CD4-positive, alpha-beta T cell treated with Interferon alpha-2 for 1 hour (primary cell): Measurements from ENCODE around the gene C16orf89.

Source experiments
- DNase-seq, 2 donors: peaks; one replicate each; pipeline ENCODE4 v3.0.0-alpha.2; 2020 to 2022

The C16orf89 gene

DNA sequence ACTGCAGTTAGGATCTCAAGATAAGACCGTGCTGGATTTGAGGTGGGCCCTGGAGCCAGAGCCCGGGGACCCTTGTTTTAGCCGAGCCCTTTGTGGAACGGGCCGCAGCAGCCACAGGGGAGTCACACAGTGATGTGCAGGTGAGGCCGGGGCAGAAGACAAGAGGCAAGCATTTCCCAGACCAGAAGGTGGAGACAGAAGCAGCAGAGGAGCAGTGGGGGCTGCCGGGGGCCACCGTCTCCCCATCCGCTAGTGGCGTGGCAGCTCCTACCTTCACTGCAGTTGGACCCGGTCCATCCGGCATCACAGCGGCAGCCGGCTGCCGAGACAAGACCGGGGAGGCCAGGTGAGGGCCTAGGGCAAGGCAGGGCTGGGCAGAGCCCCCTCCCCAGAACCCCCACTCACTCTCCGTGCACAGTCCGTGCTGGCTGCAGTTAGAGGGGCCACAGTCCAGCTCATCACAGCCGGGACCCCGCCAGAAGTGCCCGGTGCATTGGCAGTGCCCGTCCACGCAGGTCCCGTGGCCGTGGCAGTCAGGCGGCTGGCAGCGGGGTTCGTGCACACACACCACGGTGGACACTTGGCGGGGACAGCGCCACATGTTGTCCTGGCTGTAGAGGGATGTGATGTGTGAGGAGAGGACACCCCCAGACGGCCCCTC lies 38.1 kb downstream of the C16orf89 start:
- no peak for DNase-seq

DNA sequence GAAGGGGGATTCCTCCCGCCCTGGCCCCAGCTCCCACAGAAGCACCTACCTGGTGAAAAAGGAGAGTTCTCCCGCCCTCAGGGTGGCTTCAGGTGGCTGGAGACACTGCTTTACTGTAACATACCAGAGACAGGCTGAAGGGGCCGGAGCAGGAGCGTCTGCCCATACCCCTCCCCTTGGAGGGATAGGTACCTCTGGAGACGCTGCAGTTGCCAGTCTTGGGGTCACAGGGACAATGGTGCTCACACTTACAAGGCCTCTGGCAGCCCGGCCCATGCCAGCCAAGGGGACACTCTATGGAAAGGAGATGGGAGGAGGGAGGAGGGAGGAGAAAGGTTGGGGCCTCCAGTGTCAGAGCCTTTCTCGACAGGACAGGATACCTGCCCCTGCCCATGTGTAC lies 38.7 kb downstream of the C16orf89 start:
- no peak for DNase-seq

DNA sequence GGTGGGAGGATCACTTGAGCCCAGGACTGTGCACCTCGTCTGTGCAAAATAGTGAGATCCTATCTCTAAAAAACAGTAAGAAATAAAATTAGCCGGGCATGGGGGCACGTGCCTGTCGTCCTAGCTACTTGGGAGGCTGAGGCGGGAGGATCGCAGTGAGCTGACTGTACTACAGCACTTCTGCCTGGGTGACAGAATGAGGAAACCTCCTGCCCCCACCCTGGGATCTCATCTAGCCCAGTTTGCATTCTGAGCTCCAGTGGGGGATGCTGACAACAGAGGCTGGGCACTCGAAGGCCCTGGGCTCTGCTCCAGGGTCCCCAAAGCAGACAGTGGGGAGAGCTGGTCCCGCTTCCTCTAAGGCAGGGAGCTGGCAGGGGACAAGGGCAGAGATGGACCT lies 39.1 kb downstream of the C16orf89 start:
- no peak for DNase-seq

DNA sequence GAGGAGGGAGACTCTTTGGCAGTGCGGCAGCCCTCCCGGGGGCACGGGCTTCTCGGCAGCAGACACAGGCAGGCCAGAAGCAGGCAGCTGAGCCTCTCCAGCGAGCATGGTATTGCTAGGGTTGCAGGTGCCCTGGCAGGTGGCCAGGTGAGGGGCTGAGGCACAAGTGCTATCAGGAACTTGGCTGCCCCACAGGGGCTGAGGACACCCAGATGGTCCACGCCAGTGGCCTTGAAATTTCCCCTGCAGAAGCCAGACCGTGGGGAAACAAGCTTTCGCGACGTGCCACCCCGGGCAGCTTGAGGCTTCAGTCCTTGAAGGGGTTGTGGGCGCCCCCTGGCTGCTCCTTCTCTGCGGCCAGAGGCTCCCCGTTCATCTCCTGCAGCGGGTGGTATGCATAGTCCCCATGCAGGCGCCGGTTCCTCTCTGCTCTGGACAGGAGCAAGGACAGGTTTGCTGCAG lies 40.6 kb downstream of the C16orf89 start:
- DNase-seq, result no peak

DNA sequence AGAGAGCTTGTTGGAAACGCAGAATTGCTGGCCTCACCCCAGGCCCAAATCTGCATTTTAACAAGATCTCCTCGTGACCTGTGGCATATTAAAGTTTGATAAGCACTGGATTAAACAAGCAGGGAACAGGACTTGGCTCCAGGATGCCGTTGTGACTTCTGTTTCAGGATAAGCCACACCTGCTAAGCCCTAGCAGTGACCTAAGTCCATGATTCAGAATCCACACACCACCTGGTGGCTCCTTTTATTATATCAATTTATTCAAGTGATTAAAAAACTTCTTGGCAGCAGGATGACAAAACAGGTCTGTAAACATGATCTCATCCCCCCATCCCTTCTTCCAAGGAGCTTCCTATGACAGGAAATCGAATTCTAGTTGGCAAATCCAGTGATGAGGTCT lies 41.1 kb downstream of the C16orf89 start:
- DNase-seq, result no peak

DNA sequence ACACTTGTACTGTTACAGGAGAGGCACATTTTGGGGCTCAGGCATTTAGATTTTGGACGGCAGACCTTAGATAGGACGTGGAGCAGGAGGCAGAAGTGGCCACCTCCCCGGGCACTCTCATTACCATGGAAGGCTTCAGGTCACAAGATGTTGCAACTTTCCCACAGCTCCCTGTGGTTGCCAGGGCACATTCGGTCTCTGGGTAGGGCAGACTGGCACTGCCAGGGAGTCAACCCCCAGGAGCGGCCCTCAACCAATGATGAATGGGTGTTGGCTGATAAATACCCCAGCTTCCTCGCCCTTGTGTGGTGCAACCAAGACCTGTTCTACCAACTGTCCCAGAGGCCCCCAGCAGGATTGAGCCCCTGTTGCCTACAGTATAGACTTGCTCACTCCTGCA lies 43.2 kb downstream of the C16orf89 start:
- DNase-seq, result no peak

DNA sequence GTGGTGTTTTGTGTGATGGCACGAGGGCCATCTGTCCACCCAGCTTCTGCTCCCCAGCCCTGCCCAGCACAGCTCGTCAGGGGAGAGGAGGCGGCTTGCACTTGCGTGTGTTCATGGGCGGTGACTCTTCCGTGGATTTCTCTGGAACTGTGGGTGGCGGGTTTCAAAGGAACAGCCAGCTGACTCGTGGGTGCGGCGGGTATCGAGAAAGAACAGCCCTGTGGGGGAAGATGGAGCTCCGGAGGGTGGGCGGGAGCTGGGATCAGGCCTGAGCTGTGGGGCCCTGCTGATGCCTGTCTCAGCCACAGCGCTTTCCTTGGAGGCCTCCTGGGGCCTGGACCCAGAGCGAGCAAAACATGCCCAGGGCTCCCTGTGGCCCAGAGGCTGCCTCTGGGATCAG lies 45.2 kb downstream of the C16orf89 start:
- no peak for DNase-seq

DNA sequence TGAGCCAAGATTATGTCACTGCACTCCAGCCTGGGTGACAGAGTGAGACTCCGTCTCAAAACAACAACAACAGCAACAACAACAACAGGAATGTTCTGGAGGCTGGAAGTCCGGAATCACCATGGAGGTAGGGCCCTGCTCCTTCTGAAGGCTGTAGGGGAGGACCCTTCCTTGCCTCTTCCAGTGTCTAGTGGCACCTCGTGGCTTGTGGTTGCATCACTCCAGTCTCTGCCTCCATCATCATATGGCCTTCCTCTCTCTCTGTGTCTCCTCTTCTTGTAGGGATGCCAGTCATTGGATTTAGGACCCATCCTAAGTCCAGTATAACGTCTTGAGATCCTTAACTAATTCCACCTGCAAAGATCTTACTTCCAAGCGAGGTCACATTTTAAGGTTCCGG lies 46.0 kb downstream of the C16orf89 start:
- no peak for DNase-seq

DNA sequence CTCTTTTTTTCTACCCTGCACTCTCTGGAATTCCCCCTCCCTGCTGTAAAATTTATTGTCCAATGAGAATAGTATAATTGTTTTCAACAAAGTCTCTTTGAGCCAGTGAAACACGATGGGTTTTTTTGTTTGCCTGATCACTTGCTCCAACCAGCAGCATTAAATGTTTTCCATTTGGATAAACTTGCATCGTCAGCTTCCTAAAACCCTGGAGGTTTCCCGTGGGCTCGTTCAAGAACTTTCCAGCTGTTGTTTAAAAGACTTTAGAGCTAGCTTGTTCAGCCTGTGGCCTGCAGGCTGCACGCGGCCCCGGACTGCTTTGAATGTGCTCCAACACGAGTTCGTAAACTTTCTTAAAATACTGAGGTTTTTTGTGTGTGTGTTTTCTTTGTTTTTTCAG lies 47.0 kb downstream of the C16orf89 start:
- no peak for DNase-seq

DNA sequence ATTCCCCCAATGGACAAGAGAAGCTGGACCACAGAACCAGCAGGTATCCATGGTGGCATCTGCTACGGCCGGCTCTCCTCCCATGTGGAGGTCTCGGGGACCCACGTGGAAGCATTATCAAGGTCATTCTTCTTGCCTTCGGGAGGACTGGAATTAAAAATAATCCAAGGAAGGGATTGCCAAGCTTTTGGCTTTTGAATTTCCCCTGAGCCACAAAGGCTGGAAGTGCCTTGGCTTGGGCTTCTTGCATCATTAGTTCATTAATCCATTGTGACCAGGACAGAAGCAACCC lies 48.1 kb downstream of the C16orf89 start:
- DNase-seq, result no peak

DNA sequence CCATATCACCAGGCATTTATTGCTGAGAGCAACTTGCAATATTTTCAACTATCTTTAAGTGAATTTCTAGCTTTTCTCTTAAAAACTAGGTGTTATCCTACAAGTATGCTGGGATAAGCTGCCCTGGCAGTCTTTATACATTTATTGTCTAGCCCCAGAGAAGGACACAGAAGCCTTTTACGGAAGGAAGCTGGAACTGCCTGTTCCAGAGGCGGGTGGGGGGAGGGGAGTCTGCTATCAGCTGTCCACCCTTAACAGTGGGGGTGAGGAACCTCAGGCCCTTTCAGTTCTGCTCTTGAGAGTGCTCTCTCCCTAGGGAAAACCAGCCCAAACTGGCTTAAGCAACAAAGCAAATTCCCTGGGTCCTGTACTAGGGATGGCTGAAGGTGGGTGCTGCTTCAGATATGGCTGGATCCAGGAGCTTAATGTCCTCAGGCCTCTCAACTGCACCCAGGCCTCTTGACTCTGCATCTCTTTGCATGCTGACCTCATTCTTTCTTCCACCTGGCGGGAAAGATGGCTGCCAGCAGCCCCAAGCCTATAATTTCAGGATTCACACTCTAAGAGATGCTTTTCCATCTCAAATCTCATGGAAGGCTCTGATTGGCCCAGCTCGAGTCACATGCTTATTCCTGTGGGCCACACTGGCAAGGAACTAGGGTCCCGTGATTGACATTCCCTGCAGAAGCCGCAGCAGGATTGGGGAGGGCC lies 48.6 kb downstream of the C16orf89 start:
- DNase-seq, result no peak

DNA sequence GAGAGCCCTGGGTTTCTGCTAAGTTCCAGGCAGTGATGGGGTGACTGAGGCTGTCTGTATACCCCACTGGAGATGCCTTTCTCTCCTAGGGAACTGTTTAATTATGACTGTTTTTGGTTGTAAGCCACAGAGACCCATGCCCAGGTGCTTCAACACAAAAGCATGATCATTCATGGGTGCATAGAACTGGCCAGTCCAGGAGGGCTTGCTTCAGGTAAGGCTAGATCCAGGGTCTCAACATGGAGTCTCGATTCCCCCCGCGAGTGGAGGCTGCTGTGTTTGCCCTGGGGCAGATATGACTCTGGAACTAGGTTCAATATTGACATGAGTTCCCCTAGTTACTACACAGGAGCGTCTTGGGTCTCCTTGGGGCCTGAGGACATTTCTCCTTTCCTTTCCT lies 49.9 kb downstream of the C16orf89 start:
- no peak for DNase-seq

DNA sequence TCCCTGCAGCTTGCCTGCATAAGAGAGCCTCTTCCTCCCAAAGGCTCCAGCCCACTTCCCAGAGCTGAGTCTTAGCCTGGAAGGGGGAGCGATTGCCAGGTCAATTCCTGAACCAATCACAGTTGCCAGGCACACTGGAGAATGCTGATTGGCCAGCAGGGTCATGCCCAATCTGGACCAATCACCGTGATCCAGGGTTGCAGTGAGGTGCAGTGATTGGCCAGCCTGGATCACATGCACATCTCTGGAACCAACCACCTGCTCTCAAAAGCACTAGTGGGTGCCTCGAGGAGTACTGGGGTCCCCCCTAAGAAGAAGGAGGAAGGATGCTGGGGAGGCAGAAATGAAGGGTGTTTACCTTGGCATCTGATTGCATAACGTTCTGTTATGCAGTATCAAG lies 50.4 kb downstream of the C16orf89 start:
- DNase-seq, result no peak

DNA sequence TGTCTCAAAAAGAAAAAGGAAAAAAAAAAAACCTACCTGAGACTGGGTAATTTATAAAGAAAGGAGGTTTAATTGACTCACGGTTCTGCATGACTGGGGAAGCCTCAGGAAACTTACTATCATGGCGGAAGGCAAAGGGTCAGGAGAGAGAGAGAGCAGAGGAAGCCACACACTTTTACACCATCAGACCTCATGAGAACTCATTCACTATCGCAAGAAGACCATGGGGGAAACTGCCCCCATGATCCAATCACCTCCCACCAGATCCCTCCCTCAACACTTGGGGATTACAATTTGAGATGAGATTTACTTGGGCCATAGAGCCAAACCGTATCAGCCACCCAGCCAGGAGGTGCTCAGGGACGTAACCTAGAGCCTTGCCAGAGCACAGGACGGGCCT lies 52.9 kb downstream of the C16orf89 start:
- DNase-seq, result no peak

DNA sequence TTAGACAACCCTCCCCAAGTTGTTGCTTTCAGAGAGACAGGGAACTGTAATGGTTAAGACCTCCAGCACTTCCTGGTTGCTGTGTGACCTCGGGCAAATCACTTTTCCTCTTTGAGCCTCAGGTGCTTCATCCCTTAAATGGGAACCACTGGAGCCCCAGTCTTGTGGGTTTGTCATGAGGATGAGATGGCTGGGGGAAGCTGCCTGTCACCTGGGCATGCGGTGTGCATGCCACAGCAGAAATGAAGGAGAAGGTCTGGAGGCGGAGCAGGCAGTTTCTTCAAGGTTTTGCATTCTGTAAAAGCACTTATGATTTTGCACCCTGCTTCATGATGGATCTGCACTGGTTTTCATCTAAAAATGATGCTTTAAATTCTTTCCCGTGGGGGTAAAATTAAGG lies 54.1 kb downstream of the C16orf89 start:
- no peak for DNase-seq

DNA sequence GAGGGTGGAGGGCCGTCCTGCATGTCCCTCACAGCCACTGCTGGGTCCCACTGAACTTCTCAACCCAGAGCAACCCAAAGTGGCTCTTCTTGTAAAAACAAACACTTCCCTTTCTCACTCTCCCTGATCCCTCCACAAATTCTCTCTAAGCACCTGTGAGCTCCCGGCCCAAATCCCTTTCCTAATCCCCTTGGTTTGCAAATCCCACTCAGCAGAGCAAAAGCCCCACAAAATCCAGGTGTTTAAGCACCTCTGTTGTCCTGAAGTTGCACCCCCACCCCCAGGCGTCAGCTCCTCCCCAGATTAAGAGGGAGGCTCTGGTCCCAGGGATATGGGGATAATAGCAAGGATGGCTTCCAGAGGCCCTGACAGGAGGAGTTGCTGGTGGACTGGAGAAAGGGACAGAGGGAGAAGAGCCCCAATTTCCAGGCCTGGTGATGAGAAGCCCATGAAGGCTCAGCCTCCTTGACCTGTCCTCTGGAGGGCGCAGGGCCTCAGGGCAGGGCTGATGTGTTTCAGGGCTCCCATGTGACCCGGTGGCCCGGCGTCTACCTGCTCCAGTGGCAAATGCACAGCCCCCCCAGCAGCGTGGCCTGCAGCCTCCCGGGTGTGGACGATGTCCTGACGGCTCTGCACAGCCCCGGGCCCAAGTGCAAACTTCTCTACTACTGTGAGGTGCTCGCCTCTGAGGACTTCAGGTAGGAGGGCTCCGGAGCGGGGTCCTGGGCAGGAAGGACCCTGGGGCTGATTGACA lies 55.0 kb downstream of the C16orf89 start:
- DNase-seq, result no peak

DNA sequence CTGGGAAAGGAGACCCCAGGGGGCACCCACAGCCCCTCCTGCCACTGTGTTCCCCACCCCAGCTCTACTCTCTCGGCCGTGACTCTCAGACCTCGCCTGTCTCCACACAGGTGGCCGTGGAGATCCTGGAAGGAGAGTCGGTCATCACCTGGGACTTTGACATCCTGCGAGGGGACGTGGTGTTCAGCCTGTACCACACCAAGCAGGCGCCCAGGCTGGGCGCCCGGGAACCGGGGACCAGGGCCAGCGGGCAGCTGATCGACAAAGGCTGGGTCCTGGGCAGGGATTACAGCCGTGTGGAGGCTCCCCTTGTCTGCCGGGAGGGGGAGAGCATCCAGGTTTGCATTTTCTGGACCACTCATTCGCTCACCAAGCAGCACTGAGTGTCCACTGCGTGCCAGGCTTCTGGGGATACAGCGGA lies 57.4 kb downstream of the C16orf89 start:
- DNase-seq, result no peak

DNA sequence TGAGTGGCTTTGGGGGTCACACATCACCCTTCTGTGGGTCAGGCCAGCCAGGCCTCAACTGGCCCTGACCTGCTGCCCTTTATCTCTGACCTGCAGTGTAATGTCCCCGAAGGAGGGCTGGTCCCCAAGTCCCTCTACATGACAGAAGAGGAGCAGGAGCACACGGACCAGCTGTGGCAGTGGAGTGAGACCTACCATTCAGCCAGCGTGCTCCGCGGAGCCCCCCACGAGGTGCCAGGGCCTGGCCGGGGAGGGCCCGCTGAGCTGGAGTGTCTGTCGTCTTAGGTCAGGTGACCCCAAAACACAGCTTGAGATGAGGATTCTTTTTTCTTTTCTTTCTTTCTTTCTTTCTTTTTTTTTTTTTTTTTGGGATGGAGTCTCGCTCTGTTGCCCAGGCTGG lies 58.5 kb downstream of the C16orf89 start:
- no peak for DNase-seq

DNA sequence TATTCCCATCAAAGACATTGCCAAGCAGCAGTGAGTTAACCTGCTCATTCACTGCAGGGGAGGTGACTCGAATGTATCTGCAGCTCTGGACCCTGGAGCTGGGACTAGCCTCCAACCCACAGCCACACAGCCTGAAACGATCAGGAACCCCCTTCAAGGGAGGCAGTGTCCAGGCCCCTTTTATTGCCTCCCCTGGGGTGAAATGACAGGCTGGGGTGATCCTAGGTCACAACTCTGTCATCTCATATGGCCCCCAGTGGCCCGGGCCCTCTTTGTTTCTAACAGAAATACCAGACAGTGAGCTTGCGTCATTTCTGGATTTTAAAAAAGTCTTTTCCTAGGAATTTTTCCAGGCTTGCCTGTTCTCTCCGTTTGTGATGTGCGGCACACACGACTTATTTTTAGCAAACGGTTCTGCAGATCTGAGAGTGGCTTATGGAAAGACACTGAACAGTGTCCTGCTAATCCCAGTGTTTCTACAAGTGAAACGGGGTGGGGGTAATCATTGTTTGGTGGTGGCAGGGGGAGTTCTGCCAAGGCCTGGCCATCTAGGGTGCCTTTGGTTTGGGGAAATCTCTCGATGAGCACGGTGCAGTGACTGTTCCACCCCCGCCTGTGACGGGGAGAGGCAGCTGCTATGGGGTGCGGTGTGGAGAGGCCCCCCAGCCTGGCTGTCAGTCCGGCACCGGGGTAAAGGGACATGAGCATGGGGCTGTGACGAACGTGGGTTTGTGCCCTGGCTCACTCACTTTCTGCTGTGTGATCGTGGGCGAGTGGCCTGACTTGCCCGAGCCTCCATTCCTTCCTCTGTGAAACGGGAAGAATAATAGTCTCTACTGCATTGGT lies 59.2 kb downstream of the C16orf89 start:
- DNase-seq, result no peak

DNA sequence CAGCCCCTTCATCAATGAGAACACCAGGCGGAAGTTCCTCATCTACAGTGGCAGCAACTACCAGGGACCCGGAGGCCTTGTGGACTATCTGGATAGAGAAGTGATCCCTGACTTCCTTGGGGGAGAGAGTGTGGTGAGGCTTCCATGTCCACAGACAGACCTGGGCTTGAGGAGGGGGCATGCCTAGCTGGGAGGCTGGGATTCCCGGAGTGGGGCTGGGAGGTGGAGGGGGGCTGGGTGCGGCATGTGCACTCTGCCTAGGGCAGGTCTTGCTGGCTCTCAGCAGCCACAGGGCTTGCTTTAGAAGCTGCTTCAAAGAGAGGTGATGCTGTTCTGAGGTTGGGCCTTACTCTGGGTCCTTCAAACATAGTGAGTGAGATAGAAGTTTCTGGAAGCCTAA lies 59.8 kb downstream of the C16orf89 start:
- DNase-seq, result no peak

DNA sequence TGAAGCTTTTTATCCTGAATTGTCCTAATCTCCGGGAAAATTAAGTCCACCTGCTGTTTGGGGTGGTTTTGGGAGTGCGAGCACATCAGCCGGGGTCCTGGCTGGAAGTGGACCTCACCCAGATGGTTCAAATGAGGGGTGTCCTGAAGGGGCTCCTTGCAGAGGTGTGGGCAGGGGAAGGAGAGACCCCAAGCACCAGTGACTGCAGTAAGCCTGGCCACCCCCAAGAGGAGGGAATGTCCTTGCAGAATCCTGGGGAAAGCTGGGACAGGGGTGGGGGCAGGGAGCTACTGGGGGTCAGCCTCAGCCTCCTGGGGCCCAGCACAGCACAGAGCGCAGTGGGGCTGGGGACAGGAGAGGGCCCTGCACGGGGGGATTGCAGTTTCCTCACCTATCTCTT lies 61.4 kb downstream of the C16orf89 start:
- DNase-seq, result no peak

DNA sequence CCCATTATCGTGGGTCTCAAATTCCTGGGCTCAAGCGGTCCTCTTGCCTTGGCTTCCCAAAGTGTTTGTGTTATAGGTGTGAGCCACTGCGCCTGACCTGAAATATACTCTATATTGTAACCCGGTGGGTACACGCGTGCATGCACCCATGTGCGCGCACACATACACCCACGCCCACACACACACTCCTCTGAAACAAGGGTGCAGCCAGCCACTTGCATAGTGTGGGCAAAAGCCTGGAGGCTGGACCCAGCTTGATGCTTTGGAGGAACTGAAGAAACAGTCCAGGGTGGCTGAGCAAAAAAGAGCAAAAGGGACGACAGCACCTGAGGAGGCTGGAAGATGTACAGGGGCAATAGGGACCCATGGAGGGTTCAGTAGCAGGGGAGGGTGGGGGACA lies 61.9 kb downstream of the C16orf89 start:
- no peak for DNase-seq

DNA sequence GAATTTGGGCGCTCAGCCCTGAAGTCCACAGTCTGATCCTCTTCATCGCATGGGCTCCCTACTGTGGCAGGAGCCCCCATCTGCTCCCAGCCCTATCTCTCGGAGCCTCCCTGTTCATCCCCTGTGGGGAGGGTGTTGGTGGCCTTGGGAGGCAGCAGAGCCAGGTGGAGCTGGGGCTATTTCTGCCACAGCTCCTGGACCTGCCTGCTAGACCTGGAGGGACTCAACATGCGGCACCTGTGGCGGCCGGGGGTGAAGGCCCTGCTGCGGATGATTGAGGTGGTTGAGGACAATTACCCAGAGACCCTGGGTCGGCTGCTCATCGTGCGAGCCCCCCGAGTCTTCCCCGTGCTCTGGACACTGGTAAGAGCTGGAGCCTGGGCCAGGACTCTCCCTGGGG lies 62.5 kb downstream of the C16orf89 start:
- DNase-seq, result no peak
